K562 treated with DMSO at 1 percent for 24 hours (cell line): ENCODE results near the gene LEO1. TPM values are rescaled to one million over a fixed set of nuclear protein-coding genes. Genes with fewer than 3 reads are reported as not detected.

Experiments
- total RNA-seq: library from RNA; unstranded; fragments of 300-600 nt; gene quantifications from 2 replicates; pipeline ENCODE4 v1.2.3, GENCODE V29; 2022; ENCODE audit warnings: low read depth; ENCODE audit not compliant: insufficient read depth

LEO1 gene
- 22.1 and 22.4 TPM in 2 replicates for total RNA-seq

DNA sequence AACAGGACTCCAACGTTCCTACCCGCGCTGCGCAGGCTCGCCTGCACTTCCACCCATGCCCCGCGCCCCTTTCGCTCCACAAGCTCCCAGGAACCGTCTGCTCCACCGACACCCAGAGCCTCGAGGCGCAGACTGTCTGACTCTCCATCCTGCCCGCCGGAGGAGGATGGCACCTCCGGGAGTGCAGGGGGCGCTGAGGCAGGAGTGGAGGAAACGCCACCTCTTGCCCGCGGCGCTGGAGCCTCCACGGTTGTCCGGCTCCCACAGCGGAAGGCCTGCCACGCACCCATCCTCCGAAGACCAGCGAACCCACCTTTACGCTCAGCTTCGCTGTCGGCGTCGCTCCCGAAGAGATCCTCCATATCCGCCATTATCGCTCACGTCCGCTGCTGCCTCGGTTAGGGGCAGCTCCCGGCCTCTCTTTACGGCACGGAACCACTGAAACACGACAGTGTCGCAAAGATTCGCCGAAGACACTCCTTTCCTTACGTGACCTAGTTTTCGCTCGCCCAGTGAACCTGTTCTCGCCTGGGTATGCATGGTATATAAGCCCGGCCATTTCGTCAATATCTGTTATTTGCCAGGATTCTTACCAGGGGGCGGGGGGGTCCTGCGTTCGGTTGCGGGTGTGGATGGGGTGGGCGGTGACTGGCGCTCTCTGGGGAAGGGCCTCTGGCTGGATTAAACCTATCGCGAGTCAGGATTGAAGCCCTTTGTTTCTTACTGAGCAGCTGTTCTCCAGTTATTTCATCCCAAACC lies at the start of gene LEO1:
Gene LEO1, minus strand, starts transcription at position 404 of the 759 bp plus-strand sequence. Its CDS starts 33 bp downstream, at position 371.

DNA sequence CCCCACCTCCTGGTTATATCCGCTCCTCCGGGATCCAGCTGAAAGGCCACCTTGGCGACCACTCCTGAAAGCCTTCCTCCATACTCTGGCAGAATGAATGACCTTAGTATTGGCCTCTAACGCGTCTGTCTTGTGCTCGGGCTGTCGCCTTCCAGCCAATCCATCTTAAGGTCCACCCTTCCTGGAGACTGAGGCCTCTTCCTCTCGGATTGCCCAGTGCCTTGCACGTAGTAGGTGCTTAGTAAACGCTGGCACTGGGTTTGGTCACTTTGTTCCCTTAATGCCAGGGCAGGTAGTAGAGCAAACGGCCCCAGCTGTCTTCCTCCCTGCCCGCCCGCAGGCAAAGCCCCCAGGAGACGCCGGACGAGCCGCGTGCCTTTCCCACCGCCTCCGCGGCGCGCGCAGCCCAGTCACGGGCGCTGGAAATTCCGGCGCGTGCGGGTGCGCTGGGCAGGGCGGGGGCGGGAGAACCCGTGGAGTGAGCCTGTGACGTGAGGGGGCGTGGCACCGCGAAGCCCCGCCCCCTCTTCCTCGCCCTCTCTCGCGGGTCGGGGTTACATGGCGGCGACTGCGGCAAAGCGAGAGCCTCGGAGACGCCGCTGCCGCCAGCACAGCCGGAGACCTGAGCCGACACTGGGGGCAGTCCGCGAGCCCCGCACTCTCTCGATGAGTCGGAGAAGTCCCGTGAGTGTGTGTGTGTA lies 47.3 kb upstream of the LEO1 start, which contains the start of gene MAPK6:
Gene MAPK6, plus strand, starts transcription at position 527 of the 701 bp plus-strand sequence. CDS start 27,242 bp downstream, outside the sequence.

Other genes with a start within 250 kb of the LEO1 start
- gene LYSMD2, start 234.1 kb downstream of the LEO1 start, total RNA-seq: 9.3 TPM in 2 replicates
- gene TMOD2, start 220.2 kb downstream of the LEO1 start, total RNA-seq: 3.6 and 3.8 TPM in 2 replicates
- gene TMOD3, start 142.1 kb downstream of the LEO1 start, total RNA-seq: 15.6 and 16.9 TPM in 2 replicates
- gene MAPK6, start 47.4 kb upstream of the LEO1 start, total RNA-seq: 21.2 and 25.7 TPM in 2 replicates
- not detected in 2 replicates for gene BCL2L10, start 141.0 kb upstream of the LEO1 start, total RNA-seq
- gene GNB5, start 219.6 kb upstream of the LEO1 start, total RNA-seq: 5.7 and 7.7 TPM in 2 replicates